NCI-H510A treated with DMSO at 0.1 percent for 48 hours (cell line): ENCODE measurements around the gene VIL1.

ENCODE experiments used
- DNase-seq: peaks from one replicate; lab custom pipeline; 2025; lab: John Stamatoyannopoulos, UW

The VIL1 gene

GRCh38 chr2:218418717-218419458 lies at the start of gene VIL1:
Gene VIL1 (plus strand): TSS chr2:218419123. CDS start chr2:218423779, 4,656 bp downstream.
- peak; percentile 86 for DNase-seq

GRCh38 chr2:218369330-218369729 lies 49.6 kb upstream of the VIL1 start:
- DNase-seq = peak; percentile 96

DNA sequence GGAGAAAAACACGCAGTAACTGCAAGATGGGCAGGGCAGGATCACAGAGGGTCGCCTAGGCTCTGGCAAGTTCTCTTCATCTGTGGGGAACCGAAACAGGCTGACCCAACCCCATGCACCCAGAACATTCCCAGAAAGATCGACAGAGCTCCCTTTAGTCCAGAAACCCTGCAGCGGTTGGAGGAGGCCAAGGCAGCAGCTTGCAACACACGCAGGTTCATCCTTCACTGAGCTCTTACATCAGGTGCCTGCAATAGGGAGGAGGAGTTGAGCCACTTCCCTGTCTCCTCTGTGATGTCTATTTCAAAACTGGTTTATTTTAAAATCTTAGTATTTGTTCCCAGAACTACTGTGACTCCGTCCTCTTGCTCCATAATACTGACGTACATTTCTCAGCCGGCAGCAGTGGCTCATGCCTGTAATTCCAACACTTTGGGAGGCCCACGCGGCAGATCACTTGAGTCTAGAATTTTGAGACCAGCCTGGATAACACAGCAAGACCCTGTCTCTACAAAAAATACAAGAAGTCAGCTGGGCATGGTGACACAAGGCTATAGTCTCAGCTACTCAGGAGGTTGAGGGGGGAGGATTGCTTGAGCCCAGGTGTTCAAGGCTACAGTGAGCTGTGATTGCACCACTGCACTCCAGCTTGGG lies 48.4 kb upstream of the VIL1 start:
- no peak for DNase-seq

DNA sequence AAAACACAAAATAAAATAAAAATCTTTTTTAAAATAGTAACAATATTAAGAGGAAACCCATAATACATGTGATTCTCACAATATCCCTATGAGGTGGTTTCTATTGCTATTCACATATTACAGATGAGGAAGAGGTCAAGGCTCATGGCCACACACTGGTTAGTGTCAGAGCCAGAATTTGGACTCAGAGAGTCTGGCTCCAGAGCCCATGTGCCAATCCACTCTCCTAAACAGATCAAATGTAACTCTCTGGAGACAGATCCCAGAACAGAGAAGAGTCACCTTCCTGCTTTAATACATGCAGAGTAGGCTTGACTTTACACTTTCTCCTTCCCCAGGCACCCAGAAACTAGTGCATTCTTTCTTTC lies 47.0 kb upstream of the VIL1 start:
- no peak for DNase-seq

- DNase-seq = no peak
Observed at GRCh38 chr2:218374795-218375194, 44.1 kb upstream of the VIL1 start.

GRCh38 chr2:218375212-218375611 lies 43.7 kb upstream of the VIL1 start:
- DNase-seq = no peak

DNA sequence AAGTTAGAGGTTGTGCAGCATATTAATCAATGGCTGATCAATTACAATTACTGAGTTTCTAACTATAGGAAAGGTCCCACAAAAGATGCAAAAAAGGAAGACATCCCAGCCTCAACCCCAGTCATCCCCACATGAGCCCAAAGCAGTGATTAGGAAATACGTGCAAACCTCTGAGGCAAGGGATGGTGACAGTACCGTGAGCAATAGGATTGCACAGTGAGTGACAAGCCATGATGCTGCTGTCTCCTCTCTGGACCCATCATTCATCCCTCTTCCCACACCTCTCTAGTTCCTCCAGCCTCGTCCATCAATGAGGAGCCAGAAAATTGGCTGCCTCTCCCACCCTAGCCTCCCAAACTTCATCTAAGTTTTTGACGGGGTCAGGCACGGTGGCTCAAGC lies 40.9 kb upstream of the VIL1 start:
- no peak for DNase-seq

DNA sequence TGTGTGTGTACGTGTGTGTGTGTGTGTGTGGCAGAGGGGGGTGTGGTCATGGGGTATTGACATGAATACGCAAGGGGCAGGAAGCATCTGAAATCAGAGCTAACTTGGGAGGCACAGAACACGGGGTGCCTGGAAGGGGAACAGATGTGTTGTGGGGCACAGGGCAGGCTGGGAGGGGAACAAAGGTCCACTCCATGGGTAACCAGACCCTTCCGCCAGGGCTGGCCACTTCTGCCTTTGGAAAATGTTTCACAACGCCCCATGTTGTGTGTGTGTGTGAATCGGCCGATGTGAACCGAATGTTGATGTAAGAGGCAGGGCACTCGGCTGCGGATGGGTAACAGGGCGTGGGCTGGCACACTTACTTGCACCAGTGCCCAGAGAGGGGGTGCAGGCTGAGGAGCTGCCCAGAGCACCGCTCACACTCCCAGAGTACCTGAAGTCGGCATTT lies 37.0 kb upstream of the VIL1 start, which contains the start of gene SLC11A1:
SLC11A1 (plus strand) TSS at position 358 of the 451 bp plus-strand sequence. CDS start 96 bp downstream, outside the sequence.
- DNase-seq = no peak

DNA sequence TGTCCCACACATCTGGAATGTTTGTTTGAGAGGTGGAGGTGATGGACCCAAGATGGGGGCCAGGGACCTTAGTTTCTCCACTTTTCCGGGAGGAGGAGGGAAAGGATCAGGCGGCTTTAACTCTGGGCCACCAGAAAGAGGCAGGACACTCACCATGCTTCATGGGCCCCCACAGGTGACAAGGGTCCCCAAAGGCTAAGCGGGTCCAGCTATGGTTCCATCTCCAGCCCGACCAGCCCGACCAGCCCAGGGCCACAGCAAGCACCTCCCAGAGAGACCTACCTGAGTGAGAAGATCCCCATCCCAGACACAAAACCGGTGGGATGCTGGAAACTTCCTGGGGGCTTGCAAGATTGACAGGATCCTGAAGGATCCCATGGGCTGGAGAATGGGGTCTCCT lies 36.1 kb upstream of the VIL1 start:
- no peak for DNase-seq

- DNase-seq = no peak
Observed at GRCh38 chr2:218383892-218384519, 34.9 kb upstream of the VIL1 start.

DNA sequence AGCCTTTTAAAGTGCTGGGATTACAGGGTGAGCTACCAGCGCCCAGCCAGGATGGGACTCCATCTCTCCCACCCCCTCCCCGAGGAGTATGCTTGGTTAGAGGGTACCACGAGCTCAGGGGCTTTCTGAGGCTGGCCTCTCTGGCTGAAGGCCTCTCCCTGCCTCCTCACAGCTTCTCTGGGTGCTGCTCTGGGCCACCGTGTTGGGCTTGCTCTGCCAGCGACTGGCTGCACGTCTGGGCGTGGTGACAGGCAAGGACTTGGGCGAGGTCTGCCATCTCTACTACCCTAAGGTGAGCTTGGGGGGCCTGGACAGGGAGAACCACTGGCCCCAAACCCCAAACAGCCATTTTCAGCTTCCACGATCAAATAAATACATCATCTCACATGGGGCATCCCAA lies 33.9 kb upstream of the VIL1 start:
- no peak for DNase-seq

DNA sequence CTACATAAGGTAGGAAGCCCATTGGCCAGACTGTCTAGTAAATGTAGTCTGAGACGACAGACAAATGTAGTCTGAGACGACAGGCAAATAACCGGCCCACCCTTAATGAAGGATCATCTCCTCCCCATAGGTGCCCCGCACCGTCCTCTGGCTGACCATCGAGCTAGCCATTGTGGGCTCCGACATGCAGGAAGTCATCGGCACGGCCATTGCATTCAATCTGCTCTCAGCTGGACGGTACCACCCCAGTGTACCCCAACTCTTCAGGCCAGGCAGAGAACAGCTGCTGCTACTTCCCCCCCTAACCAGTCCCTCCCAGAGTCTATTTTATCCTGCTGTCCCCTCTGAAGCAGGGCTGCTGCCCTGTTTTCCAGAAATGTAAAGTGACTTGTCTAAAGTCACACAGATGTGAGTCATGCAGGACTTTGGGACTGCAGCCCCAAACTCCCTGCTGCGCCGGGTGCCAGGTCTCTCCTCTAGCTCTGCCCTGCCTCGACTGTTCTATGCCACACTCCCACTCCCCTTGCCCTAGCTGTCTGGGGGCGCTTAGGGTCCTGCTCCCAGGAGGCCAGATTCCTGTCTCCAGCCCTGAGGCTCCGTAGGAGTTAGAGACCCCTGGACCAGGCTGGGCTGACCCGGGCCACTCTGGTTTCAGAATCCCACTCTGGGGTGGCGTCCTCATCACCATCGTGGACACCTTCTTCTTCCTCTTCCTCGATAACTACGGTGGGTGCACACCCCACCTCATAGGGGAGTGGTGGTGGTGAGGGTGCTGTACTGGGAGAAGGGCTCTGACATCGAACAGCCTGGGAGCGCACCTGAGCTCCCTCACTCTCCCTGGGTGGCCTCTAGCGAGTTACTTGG lies 32.2 kb upstream of the VIL1 start:
- no peak for DNase-seq

DNA sequence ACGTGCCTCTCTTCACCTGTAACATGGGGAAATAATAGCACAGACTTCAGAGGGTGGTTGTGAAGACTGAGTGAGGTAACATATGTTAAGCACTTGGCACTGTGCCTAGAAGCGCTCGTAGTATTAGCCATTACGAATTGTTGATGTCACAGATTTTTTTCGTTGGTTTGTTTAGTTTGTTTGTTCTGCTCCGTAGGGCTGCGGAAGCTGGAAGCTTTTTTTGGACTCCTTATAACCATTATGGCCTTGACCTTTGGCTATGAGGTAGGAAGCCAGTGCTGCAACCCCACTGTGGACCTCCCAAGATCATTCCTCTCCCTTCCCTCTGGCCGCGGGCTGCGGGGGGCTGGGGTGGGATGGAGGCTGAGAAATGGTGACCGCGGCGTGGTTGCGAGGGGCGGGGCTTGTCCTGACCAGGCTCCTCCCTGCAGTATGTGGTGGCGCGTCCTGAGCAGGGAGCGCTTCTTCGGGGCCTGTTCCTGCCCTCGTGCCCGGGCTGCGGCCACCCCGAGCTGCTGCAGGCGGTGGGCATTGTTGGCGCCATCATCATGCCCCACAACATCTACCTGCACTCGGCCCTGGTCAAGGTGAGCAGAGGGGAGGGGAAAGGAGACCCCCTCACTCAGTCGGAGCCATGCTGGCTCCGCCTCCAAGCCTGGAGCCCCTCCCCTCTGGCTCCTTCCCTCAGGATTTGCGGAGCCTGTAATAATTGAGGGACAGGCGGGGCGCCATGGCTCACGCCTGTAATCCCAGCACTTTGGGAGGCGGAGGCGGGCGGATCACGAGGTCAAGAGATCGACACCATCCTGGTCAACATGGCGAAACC lies 31.3 kb upstream of the VIL1 start:
- peak; percentile 96 for DNase-seq

DNA sequence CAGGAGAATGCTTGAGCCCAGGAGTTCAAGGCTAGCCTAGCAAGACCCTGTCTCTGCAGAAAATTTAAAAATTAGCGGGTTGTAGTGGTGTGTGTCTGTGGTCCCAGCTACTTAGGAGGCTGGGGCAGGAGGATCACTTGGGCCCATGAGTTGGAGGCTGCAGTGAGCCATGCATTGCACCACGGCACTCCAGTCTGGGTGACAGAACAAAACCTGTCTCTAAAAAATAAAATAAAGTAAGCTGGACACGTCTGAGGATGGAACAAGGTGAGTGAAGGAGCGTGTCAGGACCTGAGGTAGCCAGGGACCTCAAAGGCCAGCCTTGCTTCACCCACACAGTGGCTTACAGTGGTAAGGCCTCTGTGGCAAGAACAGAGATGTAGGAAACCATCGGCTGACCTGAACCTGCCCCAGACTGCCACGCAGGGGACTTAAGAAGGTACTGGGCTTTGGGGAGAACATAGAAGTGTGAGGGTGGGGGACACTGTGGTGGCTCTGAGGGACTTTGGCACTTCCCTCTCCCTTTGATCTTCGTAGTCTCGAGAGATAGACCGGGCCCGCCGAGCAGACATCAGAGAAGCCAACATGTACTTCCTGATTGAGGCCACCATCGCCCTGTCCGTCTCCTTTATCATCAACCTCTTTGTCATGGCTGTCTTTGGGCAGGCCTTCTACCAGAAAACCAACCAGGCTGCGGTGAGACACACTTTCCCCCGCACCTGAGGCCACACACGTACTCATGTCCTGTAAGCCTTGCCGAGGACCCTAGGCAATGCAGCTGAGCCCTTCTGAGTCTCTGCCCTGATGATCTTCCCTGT lies 29.4 kb upstream of the VIL1 start:
- DNase-seq = no peak

DNA sequence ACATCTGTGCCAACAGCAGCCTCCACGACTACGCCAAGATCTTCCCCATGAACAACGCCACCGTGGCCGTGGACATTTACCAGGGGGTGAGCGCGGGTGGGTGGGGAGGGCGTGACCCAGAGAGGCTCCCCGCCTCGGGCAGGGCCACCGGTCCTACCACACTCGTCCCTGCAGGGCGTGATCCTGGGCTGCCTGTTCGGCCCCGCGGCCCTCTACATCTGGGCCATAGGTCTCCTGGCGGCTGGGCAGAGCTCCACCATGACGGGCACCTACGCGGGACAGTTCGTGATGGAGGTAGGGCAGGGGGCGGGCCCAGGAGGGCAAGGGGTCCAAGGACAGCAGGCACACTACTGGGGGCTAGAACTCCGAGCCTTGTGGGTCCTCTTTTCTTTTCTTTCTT lies 27.7 kb upstream of the VIL1 start:
- DNase-seq = no peak

DNA sequence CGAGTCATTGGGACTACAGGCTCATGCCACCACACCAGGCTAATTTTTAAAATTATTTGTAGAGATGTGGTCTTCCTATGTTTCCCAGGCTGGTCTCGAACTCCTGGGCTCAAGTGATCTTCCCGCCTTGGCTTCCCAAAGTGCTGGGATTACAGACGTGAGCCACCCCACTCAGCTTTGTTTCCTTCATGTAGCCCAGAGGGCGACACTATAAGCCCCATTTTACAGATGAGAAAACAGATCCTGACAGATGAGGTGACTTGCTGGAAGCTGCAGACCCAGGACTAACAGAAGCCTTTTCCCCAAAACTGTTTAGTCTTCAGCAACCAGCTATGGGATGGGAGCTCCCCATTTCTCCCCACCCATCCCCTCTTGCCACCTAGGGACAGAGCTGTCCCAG lies 26.5 kb upstream of the VIL1 start:
- DNase-seq = no peak

- DNase-seq = no peak
Observed at GRCh38 chr2:218392891-218393462, 25.9 kb upstream of the VIL1 start.

DNA sequence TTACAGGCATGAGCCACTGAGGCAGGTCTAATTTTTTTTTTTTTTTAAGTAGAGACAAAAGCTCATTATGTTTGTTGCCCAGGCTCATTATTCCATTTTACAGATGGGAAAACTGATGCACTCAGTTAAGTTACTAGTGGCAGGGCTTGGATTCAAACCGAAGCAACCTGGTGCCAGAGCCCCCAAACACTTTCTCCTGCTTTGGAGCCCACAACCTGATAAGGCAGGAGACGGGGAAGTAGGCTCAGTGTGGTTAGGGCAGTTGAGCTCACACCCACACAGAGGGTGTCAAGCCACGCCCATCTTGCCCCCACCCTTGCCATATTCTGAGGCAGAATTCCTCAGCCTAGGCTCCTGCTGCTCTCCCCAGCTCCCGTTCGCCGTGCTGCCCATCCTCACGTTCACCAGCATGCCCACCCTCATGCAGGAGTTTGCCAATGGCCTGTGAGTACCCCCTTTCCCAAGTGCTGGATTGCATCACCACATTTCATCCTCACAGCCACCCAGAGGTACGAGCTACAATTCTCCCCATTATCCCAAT lies 25.1 kb upstream of the VIL1 start:
- no peak for DNase-seq

DNA sequence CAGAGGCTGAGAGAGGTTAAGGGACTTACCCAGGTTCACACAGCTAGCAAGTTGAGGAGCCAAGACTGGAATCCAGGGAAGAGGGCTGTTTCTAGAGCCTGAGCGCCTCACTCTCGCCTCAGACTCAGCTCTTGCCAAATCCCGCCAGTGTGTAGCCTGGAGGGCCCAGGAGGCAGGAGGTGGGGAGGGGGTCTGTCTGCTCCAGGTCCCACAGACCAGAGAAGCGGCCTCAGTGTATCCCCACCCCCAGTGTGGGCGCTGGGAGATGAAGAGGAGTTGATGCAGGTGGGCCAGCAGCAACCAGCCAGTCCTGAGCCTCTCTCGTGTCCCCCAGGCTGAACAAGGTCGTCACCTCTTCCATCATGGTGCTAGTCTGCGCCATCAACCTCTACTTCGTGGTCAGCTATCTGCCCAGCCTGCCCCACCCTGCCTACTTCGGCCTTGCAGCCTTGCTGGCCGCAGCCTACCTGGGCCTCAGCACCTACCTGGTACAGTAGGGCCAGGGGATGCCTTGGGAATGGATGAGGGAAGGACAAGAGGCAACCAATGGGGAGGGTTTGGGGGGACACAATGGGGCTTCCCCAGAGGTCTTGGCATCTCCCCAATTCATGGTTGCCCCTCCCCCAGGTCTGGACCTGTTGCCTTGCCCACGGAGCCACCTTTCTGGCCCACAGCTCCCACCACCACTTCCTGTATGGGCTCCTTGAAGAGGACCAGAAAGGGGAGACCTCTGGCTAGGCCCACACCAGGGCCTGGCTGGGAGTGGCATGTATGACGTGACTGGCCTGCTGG lies 24.4 kb upstream of the VIL1 start:
- no peak for DNase-seq
